HEK293 (cell line): ENCODE data around the gene CR1.
"Not testable (repeated sequence)": the region's sequence is repeated elsewhere in the genome, so short reads cannot be mapped to it uniquely, and the experiment has no call there.

ENCODE experiments used
- CTCF ChIA-PET: fragments of 350-600 bp; formaldehyde crosslinking; extraction: SDS; loops from one replicate; lab custom pipeline; 2021; ENCODE audit warnings: antibody characterized with exemption; lab: Yijun Ruan, JAX
- POLR2A ChIA-PET: fragments of 300-600 bp; formaldehyde crosslinking; extraction: SDS; loops from one replicate; lab custom pipeline; 2020; ENCODE audit warnings: antibody characterized with exemption, inconsistent platforms; lab: Yijun Ruan, JAX
- H3K27ac ChIP-seq: fragments of 200-500 bp; sonication (Bioruptor generic); 2 replicates; pipeline ENCODE4 v1.5.1; 2014; ENCODE audit warnings: low read depth, low read length, control low read depth, inconsistent platforms; ENCODE audit errors: extremely low read depth
- H3K36me3 ChIP-seq, 2 experiments: fragments of 200-500 bp in 1 of 2; sonication (Bioruptor generic) in 1 of 2; 1 replicate in 1 of 2; 2 replicates in 1 of 2; pipeline ENCODE4 v1.5.1; 2014 to 2017; ENCODE audit warnings: inconsistent platforms in 2 of 2, low read length in 2 of 2; ENCODE audit not compliant: control insufficient read depth in 2 of 2, insufficient read depth in 1 of 2
- H3K4me1 ChIP-seq: fragments of 200-500 bp; sonication (Bioruptor generic); 2 replicates; pipeline ENCODE4 v1.5.1; 2014; ENCODE audit warnings: mild to moderate bottlenecking, low read length, inconsistent platforms; ENCODE audit not compliant: control insufficient read depth, insufficient read depth
- H3K4me3 ChIP-seq: 2 replicates; pipeline ENCODE4 v1.5.1; 2011; ENCODE audit warnings: low read depth, mild to moderate bottlenecking, control low read depth, low read length, moderate library complexity
- H3K9me3 ChIP-seq: fragments of 200-500 bp; sonication (Bioruptor generic); 2 replicates; pipeline ENCODE4 v1.5.1; 2014; ENCODE audit warnings: low read depth, low read length, inconsistent platforms; ENCODE audit not compliant: control insufficient read depth, insufficient read depth
- GFI1B ChIP-seq: fragments of 450-650 bp; formaldehyde crosslinking; IDR thresholded peaks from 2 replicates; pipeline ENCODE4 v1.5.1; 2016; ENCODE audit warnings: missing biosample characterization, missing genetic modification characterization
- HOXC10 ChIP-seq: sonication (generic); formaldehyde crosslinking; IDR thresholded peaks from 2 replicates; pipeline ENCODE4 v1.8.1; 2023; ENCODE audit warnings: mild to moderate bottlenecking, missing genetic modification reagents
- SALL2 ChIP-seq: fragments of 450-650 bp; formaldehyde crosslinking; IDR thresholded peaks from 2 replicates; pipeline ENCODE4 v1.5.0; 2017; ENCODE audit warnings: missing biosample characterization, mild to moderate bottlenecking, missing genetic modification characterization, borderline replicate concordance
- SP7 ChIP-seq: fragments of 450-650 bp; formaldehyde crosslinking; IDR thresholded peaks from 2 replicates; pipeline ENCODE4 v1.5.1; 2016; ENCODE audit warnings: missing biosample characterization, missing genetic modification characterization
- ZBTB26 ChIP-seq: fragments of 450-650 bp; formaldehyde crosslinking; optimal IDR thresholded peaks from 2 replicates; pipeline ENCODE3; 2016; ENCODE audit warnings: missing biosample characterization, mild to moderate bottlenecking, missing genetic modification characterization
- ZNF10 ChIP-seq: fragments of 450-650 bp; formaldehyde crosslinking; IDR thresholded peaks from 2 replicates; pipeline ENCODE4 v1.5.1; 2017; ENCODE audit warnings: missing biosample characterization, missing genetic modification characterization
- ZNF19 ChIP-seq: fragments of 450-650 bp; formaldehyde crosslinking; IDR thresholded peaks from 2 replicates; pipeline ENCODE4; 2016; ENCODE audit warnings: missing biosample characterization, missing genetic modification characterization, low read depth
- ZNF221 ChIP-seq: fragments of 450-650 bp; formaldehyde crosslinking; IDR thresholded peaks from 2 replicates; pipeline ENCODE4 v1.5.1; 2017; ENCODE audit warnings: missing biosample characterization, missing genetic modification characterization, borderline replicate concordance
- ZNF23 ChIP-seq: fragments of 450-650 bp; formaldehyde crosslinking; IDR thresholded peaks from 2 replicates; pipeline ENCODE4 v1.5.1; 2016; ENCODE audit warnings: missing biosample characterization, missing genetic modification characterization, borderline replicate concordance
- ZNF248 ChIP-seq: fragments of 450-650 bp; formaldehyde crosslinking; IDR thresholded peaks from 2 replicates; pipeline ENCODE4 v1.5.1; 2017; ENCODE audit warnings: missing biosample characterization, missing genetic modification characterization
- ZNF280D ChIP-seq: fragments of 450-650 bp; formaldehyde crosslinking; IDR thresholded peaks from 2 replicates; pipeline ENCODE4 v1.5.1; 2016; ENCODE audit warnings: missing biosample characterization, missing genetic modification characterization
- ZNF416 ChIP-seq: fragments of 450-650 bp; formaldehyde crosslinking; IDR thresholded peaks from 2 replicates; pipeline ENCODE4 v1.5.1; 2016; ENCODE audit warnings: missing biosample characterization, missing genetic modification characterization
- ZNF426 ChIP-seq: fragments of 450-650 bp; formaldehyde crosslinking; IDR thresholded peaks from 2 replicates; pipeline ENCODE4 v1.5.1; 2017; ENCODE audit warnings: missing biosample characterization, missing genetic modification characterization, mild to moderate bottlenecking, inconsistent platforms, moderate library complexity
- ZNF529 ChIP-seq: fragments of 450-650 bp; formaldehyde crosslinking; IDR thresholded peaks from 2 replicates; pipeline ENCODE4 v1.5.1; 2017; ENCODE audit warnings: missing genetic modification characterization, missing biosample characterization; ENCODE audit not compliant: insufficient replicate concordance
- ZNF600 ChIP-seq: fragments of 450-650 bp; formaldehyde crosslinking; IDR thresholded peaks from 2 replicates; pipeline ENCODE4 v1.5.1; 2016; ENCODE audit warnings: missing biosample characterization, missing genetic modification characterization
- ZNF707 ChIP-seq: fragments of 450-650 bp; formaldehyde crosslinking; IDR thresholded peaks from 2 replicates; pipeline ENCODE4 v1.5.1; 2016; ENCODE audit warnings: missing biosample characterization, missing genetic modification characterization
- ZNF747 ChIP-seq: fragments of 450-650 bp; formaldehyde crosslinking; IDR thresholded peaks from 2 replicates; pipeline ENCODE4 v1.5.1; 2016; ENCODE audit warnings: missing biosample characterization, missing genetic modification characterization
- ZNF830 ChIP-seq: fragments of 450-650 bp; IDR thresholded peaks from 2 replicates; pipeline ENCODE4 v1.5.0; 2018; ENCODE audit warnings: missing biosample characterization, missing genetic modification characterization, low read depth, mild to moderate bottlenecking, moderate library complexity

The CR1 gene

GRCh38 chr1:207591205-207591604, 95.2 kb downstream of the CR1 start:
- POLR2A ChIA-PET, H3K36me3 ChIP-seq, H3K27ac ChIP-seq, H3K4me3 ChIP-seq, H3K4me1 ChIP-seq, H3K9me3 ChIP-seq: not testable (repeated sequence)
- CTCF ChIA-PET: interaction anchor here (1.8 kb wide), 1 partner anchor 29 kb away, joined by 4 read pairs; no protein-coding TSS in a partner anchor

GRCh38 chr1:207594095-207594494, 98.1 kb downstream of the CR1 start:
- H3K27ac ChIP-seq, H3K4me1 ChIP-seq, POLR2A ChIA-PET, H3K36me3 ChIP-seq, H3K9me3 ChIP-seq, H3K4me3 ChIP-seq: not testable (repeated sequence)
- CTCF ChIA-PET: interaction anchor here (0.8 kb wide), 1 partner anchor 9 kb away, joined by 3 read pairs; no protein-coding TSS in a partner anchor

GRCh38 chr1:207603777-207604176, 107.8 kb downstream of the CR1 start:
- peak; percentile 58; the same call in 1 of the 2 replicates for TF ChIP-seq ZNF600
- TF ChIP-seq ZNF426: no peak
- TF ChIP-seq ZNF416 (tag by site-specific recombination): no peak
- no peaks in the 10 kb centered on the region for H3K4me1 ChIP-seq
- H3K27ac ChIP-seq: no peak overlapping the region
- H3K9me3 ChIP-seq: no peaks in the 10 kb centered on the region
- POLR2A ChIA-PET: no interaction called here
- H3K4me3 ChIP-seq: no peak overlapping the region
- CTCF ChIA-PET: interaction anchor here (0.6 to 3.4 kb wide), 3 partner anchors 17 to 190 kb away, joined by 3 to 17 read pairs (median 4); no protein-coding TSS in a partner anchor
- no peaks in the 10 kb centered on the region for H3K36me3 ChIP-seq

GRCh38 chr1:207605444-207606361, 109.7 kb downstream of the CR1 start:
- H3K9me3 ChIP-seq: no peaks in the 10 kb centered on the region
- H3K4me1 ChIP-seq: no peaks in the 10 kb centered on the region
- H3K27ac ChIP-seq: no peak overlapping the region
- ChIA-PET POLR2A (no interaction called here), CTCF (interaction anchor here (0.7 to 3.4 kb wide), 3 partner anchors 14 to 192 kb away, joined by 3 to 17 read pairs (median 3); no protein-coding TSS in a partner anchor)
- TF ChIP-seq ZNF830 (tag by site-specific recombination): no peak
- no peak for TF ChIP-seq SALL2
- no peak for TF ChIP-seq ZBTB26
- TF ChIP-seq ZNF221 (tag by site-specific recombination): no peak
- TF ChIP-seq ZNF23 (tag by site-specific recombination): no peak
- TF ChIP-seq ZNF529: no peak
- TF ChIP-seq ZNF19 (tag by site-specific recombination): no peak
- no peak for TF ChIP-seq ZNF248 (tag by site-specific recombination)
- TF ChIP-seq ZNF416 (tag by site-specific recombination): no peak
- TF ChIP-seq ZNF10 (tag by site-specific recombination): no peak
- no peak for TF ChIP-seq ZNF707 (tag by site-specific recombination)
- no peak for TF ChIP-seq ZNF280D
- no peak for TF ChIP-seq SP7 (tag by site-specific recombination)
- no peak for TF ChIP-seq HOXC10 (CRISPR knock-in tag)
- no peak for TF ChIP-seq GFI1B (tag by site-specific recombination)
- TF ChIP-seq ZNF747 (tag by site-specific recombination): no peak
- TF ChIP-seq, all 188 proteins: peak for 0
- H3K4me3 ChIP-seq: no peak overlapping the region
- no peaks in the 10 kb centered on the region for H3K36me3 ChIP-seq
